Measurements from ENCODE around the gene TOMT. TPM values are rescaled to one million over a fixed set of nuclear protein-coding genes. Genes with fewer than 3 reads are reported as not detected.
A peak's percentile ranks its signal among the peaks of the same experiment; 100 is the strongest.

The TOMT gene
- total RNA-seq, 1 donor from 2014 or later = not detected

- DNase-seq = no peak
- H3K36me3 Mint-ChIP-seq (ENCODE audit: unreplicated experiment) = no peaks in the 10 kb centered on the region
- peaks cover 3% of the 10 kb centered on the region for H3K9me3 Mint-ChIP-seq (ENCODE audit: unreplicated experiment)
- H3K4me1 Mint-ChIP-seq (ENCODE audit: low read depth, unreplicated experiment) = peaks cover 20% of the 10 kb centered on the region
- H3K27ac Mint-ChIP-seq (ENCODE audit: unreplicated experiment) = peak overlapping the region; percentile 15
- no peak overlapping the region for H3K4me3 Mint-ChIP-seq (ENCODE audit: unreplicated experiment)
- no peak for TF ChIP-seq CTCF (IDR thresholded peaks at IDR 0.05; ENCODE audit: partially characterized antibody, unreplicated experiment)
- peaks cover 2% of the 10 kb centered on the region for H3K27me3 Mint-ChIP-seq (ENCODE audit: unreplicated experiment)
Measured at GRCh38 chr11:72067676-72068075, 38.0 kb upstream of the TOMT start.

GRCh38 chr11:72069200-72069599, 36.5 kb upstream of the TOMT start:
- no peak overlapping the region for H3K27ac Mint-ChIP-seq (ENCODE audit: unreplicated experiment)
- H3K4me1 Mint-ChIP-seq (ENCODE audit: low read depth, unreplicated experiment) = peaks cover 20% of the 10 kb centered on the region

GRCh38 chr11:72069787-72070251, 35.9 kb upstream of the TOMT start:
- no peaks in the 10 kb centered on the region for H3K36me3 Mint-ChIP-seq (ENCODE audit: unreplicated experiment)
- H3K4me1 Mint-ChIP-seq (ENCODE audit: low read depth, unreplicated experiment) = peaks cover 20% of the 10 kb centered on the region
- DNase-seq = no peak
- peaks cover 2% of the 10 kb centered on the region for H3K27me3 Mint-ChIP-seq (ENCODE audit: unreplicated experiment)
- H3K4me3 Mint-ChIP-seq (ENCODE audit: unreplicated experiment) = no peak overlapping the region
- peaks cover 3% of the 10 kb centered on the region for H3K9me3 Mint-ChIP-seq (ENCODE audit: unreplicated experiment)
- H3K27ac Mint-ChIP-seq (ENCODE audit: unreplicated experiment) = no peak overlapping the region
- TF ChIP-seq CTCF (IDR thresholded peaks at IDR 0.05; ENCODE audit: partially characterized antibody, unreplicated experiment) = no peak

More at GRCh38 chr11:72069200-72069599, 36.5 kb upstream of the TOMT start:
- H3K36me3 Mint-ChIP-seq (ENCODE audit: unreplicated experiment) = no peaks in the 10 kb centered on the region
- H3K4me3 Mint-ChIP-seq (ENCODE audit: unreplicated experiment) = no peak overlapping the region
- TF ChIP-seq CTCF (IDR thresholded peaks at IDR 0.05; ENCODE audit: partially characterized antibody, unreplicated experiment) = no peak
- no peak for DNase-seq
- H3K27me3 Mint-ChIP-seq (ENCODE audit: unreplicated experiment) = peaks cover 2% of the 10 kb centered on the region
- peaks cover 3% of the 10 kb centered on the region for H3K9me3 Mint-ChIP-seq (ENCODE audit: unreplicated experiment)

GRCh38 chr11:72070491-72070890, 35.2 kb upstream of the TOMT start:
- Mint-ChIP-seq H3K4me3 (ENCODE audit: unreplicated experiment) (no peak overlapping the region), H3K36me3 (ENCODE audit: unreplicated experiment) (no peaks in the 10 kb centered on the region), H3K27me3 (ENCODE audit: unreplicated experiment) (peaks cover 2% of the 10 kb centered on the region), H3K4me1 (ENCODE audit: low read depth, unreplicated experiment) (peaks cover 20% of the 10 kb centered on the region), H3K9me3 (ENCODE audit: unreplicated experiment) (peaks cover 3% of the 10 kb centered on the region), H3K27ac (ENCODE audit: unreplicated experiment) (no peak overlapping the region)
- TF ChIP-seq CTCF (IDR thresholded peaks at IDR 0.05; ENCODE audit: partially characterized antibody, unreplicated experiment) = no peak
- DNase-seq = no peak

GRCh38 chr11:72072348-72072747, 33.4 kb upstream of the TOMT start:
- H3K4me3 Mint-ChIP-seq (ENCODE audit: unreplicated experiment) = no peak overlapping the region
- peaks cover 2% of the 10 kb centered on the region for H3K27me3 Mint-ChIP-seq (ENCODE audit: unreplicated experiment)
- no peak for DNase-seq
- H3K36me3 Mint-ChIP-seq (ENCODE audit: unreplicated experiment) = no peaks in the 10 kb centered on the region
- no peak for TF ChIP-seq CTCF (IDR thresholded peaks at IDR 0.05; ENCODE audit: partially characterized antibody, unreplicated experiment)
- H3K4me1 Mint-ChIP-seq (ENCODE audit: low read depth, unreplicated experiment) = peaks cover 16% of the 10 kb centered on the region
- no peaks in the 10 kb centered on the region for H3K9me3 Mint-ChIP-seq (ENCODE audit: unreplicated experiment)
- H3K27ac Mint-ChIP-seq (ENCODE audit: unreplicated experiment) = no peak overlapping the region
